ENCODE data around the gene SLC30A1.

SLC30A1 gene

DNA sequence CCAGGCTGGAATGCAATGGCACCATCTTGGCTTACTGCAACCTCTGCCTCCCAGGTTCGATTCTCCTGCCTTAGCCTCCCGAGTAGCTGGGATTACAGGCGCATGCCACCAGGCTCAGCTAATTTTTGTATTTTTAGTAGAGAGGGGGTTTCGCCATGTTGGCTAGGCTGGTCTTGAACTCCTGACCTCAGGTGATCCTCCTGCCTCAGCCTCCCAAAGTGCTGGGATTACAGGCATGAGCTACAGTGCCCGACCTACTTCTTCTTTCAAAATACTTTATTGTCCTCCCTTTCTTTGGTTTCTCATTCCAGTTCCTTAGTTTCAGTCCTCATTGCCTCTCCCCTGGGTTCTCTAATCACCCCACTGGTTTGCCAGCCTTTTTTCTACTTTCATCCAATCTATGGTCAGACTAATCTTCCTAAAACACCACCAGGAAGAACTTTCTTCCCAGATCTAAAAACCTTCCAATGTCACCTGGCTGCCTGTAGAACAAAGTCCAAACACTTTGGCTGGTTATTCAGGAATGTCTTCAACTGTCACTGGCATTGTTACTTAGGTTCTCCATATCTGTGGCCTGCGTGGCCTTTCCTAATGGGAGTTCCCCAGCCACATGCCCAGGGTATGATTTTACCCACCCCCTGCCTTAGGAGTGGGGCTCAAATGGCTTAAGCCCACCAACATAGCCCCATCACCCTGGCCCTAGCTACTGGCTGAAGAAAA, 29.0 kb upstream of the SLC30A1 start:
- DNase-seq = no peak

DNA sequence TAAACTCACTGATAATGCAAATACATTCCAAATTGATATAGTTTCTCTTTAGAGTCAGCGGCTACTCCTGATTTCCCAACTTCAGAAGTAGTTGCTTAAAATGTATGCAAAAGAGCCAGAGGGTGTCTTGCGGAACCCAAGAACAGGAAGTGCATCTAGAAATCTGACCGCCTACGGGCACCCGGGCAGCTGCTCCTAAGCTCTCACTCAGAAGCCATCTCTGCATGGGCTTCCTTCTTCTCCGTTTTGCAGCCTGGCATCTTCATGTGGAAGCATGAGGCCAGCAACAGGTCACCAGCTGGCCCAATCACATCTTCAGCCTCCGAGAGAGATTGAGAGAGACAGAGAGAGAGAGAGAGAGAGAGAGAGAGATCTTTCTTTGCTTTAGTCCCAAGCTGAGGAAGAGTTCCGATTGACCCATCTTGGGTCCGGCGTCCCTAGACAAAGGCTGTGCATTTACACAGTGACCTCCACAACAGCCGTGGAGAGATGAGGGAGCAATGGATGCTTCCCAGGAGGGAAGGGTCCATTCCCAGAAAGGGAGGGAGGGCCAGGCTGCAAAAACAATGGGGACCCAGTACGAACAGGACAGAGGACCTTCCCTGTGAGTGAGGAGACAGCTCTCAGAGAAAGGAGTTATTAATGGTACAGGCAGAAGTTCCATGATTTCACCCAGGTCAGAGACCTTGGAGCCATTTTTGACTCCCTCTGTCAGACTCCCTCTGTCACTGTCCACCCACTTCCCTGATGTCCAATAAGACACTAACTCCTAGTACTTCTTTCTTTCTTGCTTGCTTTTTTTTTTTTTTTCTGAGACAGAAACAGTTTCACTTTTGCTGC, 28.2 kb upstream of the SLC30A1 start:
- no peak for DNase-seq

- no peak for DNase-seq
Measured at GRCh38 chr1:211606332-211606913, 27.5 kb upstream of the SLC30A1 start.

GRCh38 chr1:211605603-211606331, 26.8 kb upstream of the SLC30A1 start:
- no peak for DNase-seq

DNA sequence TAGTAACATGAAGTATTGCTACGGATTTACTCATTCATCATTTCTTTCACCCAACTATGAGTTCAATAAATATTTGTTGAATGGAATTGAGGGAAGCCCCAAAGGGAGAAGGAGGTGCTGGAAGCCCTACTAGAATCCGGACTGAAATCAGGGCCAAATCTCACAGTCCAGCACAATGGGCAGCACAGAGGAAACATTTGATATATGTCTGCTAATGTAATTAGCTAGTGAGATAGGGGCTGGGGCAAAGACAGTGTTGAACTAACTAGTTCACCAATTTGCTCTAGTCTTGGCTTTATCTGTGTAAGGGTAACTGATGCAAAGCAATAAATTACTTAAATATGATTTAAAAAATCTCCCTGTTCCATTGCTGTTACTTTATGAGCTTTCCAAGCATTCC, 26.1 kb upstream of the SLC30A1 start:
- DNase-seq = no peak

DNA sequence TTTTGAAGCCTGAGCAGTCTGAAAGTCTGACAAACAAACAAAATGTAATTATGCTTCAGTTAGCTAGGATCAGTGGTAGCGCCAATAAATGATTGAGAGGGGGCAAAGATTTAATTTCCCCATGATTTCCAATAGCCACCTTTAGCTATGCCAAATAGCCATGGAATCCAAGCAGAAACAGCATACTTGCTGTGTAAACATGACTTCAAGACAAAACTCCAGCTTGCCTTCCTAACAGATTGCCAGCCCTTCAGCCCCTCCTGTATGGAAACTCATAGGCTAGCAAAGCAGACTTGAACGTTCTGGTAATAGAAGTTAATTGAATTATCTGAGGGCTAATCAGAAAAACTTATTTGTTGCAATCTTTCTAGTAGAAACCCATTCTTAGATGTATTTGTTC, 25.6 kb upstream of the SLC30A1 start:
- DNase-seq = no peak

DNA sequence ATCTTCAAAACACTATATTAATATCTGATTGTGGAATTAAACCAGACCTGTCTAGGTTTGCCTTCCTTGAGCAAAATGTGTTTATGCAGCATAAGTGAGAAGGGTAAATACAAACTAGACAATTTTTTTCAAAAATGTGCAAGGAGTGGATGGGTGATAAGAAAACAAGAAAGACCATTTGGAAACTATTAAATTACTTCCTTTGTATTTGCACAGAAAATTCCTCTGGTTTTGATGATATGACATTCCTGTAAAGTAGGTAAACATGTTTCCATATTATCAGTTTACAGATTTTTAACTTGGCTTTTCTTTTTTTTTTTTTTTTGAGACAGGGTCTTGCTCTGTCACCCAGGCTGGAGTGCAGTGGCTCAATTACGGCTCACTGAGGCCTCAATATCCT, 24.8 kb upstream of the SLC30A1 start:
- DNase-seq = no peak

DNA sequence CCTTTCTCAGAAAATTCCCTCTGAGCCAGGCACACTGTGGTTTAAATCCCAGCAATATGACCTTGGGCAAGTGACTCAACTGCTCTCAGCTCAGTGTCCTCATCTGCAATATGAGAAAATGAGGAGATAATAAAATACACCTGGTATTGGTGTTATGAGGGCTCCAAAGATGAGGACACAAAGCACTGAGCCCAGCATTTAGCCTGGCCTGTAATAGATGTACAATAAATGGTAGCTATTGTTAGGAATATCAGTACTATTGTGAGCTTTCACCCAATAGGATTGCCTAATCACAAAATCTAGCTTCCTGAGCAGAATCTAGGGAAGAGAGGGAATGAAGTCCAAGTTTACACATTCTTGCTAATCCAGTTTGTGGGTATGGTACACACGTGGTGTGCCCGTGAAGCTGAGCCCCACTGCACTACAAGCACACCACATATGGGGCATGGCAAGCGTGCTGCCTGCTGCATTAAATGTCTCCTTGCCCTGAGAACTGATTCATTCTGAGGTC, 24.3 kb upstream of the SLC30A1 start:
- no peak for DNase-seq

DNA sequence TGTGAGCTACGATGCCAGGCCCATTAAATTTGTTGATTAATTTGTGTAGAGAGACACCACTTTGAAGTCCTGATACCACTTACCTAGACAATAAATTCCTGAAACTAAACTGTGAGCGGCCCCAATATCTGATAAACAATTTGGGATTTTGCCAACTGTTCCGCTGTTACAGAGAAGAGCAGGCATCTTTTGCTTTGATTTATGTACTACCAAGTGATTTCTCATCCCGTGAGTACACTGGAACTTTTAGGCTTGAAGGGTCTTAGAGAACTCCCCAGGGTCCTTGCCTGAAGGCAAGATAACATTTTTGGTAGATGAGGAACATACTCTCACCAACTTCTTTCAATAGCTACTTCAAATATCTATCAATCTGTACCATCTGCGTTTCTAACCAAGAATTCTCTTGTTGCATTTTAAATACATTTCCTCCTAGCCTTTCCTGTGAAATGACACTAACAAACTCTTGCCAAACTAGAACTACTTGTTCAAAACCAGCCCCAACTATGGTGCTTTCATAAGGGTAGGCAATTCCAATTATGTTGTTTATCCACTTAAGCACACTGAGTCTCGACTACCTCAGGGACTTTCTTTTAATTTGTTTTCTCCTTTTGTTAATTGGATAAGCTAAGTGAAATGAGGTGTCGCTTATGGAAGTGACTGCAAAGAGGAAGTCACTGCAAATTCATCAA, 23.2 kb upstream of the SLC30A1 start:
- no peak for DNase-seq

DNA sequence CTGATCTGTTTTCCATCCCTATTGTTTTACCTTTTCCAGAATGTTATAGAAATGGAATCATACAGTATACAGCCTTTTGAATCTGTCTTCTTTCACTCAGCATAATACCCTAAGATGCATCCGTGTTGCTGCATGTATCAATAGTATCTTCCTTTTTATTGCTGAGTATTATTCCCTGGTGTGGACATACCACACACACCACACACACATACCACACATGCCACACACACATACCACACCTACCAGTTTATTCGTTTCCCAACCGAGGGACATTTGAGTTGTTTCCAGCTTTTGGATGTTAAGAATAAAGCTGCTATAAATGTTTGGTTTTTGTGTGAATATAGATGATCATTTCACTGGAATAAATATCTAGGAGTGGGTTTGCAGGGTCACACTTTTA, 22.2 kb upstream of the SLC30A1 start:
- DNase-seq = no peak

- DNase-seq = no peak
Measured at GRCh38 chr1:211599250-211599649, 20.3 kb upstream of the SLC30A1 start.

DNA sequence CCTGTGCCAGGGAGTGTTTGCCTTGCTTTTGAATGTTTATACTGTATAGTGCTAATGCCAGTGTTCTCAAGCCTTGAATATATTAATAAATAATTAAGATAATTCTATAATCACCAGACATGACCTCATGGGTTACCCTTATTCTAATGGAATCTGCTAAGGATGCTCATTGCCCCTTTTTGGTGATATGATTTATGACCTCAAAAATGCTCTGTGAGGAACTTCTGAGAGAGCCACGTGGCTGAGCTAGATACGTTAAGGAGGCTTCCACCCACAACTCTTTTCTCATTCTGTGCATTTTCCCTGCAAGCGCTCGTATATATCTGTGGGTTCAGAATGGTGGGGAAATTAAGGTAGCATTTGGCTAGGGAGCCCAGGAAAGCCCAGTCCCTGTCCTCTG, 19.6 kb upstream of the SLC30A1 start:
- no peak for DNase-seq

GRCh38 chr1:211596418-211597181, 17.6 kb upstream of the SLC30A1 start:
- no peak for DNase-seq

DNA sequence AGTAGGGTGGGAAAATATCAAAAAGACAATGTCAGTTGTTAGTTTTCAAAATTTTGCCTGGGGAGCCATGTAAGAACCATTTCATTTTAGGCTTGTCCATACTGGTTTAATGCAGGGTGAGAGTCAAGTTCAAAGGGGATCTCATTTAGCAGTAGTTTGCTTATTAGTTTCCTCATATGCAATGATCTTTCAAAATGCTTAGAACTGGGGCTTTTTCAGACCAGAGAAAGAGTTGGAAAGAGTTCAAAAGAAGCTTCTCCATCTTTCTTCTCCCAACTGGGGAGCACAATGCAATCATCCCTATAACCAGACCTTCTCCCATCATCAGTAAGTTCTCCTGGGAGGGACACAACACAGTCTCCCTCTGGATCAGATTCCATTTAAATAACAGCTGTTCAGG, 16.5 kb upstream of the SLC30A1 start:
- DNase-seq = no peak

DNA sequence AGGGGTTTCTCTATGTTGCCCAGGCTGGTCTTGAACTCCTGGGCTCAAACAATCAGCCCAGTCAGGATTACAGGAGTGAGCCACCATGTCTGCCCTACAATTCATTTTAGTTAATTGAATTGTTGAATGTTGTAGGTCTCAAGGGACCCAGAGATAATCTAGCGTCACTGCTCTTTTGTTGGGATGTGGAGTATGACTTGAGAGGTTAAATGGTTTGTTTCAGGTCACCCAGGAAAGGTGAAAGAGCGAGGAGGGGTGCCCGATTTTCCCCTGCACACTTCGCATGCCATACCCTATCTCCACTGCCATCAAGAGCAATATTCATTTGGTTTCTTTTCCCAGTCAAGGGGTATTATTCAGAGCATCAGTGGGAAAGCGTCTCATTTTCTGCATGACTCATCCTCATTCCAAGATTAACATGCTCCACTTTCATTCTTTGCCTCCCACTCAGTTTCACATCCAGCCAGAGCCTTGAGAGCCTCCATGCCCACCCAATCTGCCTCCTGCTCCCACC, 13.1 kb upstream of the SLC30A1 start:
- DNase-seq = no peak

DNA sequence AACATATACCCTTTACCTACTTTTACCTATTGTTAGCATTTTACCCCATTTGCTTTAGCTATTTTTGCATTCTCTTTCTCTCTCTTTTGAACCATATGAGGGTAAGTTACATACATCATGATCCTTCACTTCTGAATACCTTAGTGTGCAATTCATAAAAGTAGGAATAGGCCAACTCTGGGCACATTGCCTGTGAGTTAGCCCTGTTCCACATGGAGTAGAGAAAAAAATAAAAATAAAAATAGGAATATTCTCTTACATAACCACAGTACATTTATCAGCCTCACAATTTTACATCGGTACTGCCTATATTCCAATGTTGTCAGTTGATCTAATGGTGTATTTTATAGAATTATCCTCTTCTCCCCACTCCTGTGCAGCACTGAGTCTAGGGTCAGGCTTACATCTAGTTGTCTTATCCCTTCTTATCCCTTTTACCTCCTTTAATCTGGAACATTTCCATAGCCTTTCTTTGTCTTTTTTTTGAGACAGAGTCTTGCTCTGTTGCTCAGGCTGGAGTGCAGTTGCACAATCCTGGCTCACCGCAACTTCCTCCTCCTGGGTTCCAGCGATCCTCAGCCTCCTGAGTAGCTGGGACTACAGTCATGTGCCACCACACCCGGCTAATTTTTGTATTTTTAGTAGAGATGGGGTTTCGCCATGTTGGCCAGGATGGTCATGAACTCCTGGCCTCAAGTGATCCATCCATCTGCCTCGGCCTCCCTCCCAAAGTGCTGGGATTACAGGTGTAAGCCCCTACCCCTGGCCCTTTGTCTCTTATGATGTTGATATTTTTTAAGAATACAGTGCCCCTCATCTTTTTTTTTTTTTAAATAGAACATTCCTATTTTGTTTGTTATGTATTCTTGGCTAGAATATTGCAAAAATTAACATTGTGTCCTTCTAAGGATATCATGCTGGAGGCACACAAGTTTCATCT, 11.1 kb upstream of the SLC30A1 start:
- no peak for DNase-seq

DNA sequence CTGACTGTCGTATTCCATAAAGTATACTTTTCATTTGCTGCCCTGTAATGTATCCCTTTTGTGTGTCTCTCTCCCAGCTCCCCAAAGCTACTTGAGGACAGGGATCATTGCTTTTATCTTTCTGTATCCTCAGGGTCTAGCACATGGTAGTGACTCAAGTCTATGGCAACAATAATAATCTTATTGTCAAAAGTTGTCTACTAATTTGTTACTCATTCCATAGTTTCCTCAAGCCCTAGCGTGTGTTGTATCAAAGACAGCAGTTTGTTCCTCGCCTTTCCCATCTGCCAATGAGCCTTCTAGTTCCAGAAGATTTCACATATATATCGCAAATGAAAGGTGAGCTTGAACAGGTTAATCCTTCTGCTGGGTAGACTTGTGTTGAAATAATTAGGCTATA, 9.8 kb upstream of the SLC30A1 start:
- no peak for DNase-seq

DNA sequence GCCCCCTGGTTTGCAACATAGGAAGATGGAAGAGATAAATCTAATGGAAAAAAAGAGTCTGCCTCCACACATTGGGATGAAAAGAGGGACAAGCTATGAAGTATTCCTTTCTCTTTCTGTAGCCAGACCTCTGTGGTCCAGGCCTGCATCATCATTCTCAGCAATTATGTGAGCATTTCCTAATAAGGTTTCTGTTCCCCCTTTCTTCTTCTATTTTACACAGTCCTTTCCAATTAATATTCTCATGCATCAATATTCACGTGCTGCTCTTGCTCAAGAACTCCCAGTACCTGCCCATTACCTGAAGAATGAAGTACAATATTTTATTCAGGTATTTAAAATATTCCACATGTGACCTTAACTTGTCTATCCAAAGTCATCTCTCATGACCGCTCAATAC, 8.2 kb upstream of the SLC30A1 start:
- DNase-seq = no peak

DNA sequence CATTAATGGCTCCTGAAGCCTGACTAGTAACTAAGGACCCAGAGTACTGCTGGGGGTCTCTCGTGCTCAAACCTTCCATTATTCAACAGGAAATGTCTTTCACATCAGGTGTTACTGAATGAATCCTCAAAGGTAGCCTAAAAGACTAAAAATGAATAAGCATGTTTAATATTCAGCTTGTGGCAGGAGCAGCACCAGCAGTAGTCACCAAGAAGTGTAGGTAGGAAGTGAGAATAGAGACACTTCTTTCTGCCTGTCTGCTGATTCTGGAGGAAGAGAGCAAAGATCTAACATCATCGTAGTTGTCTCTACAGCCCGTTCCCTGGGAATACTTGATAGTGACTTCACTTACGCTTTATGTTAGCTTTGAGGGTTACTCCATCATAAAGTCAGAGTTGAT, 7.6 kb upstream of the SLC30A1 start:
- DNase-seq = no peak
